SK-N-SH treated with all-trans-retinoic acid at 6 μM for 48 hours (cell line): ENCODE results near the gene S100A8.

Experiments
- ATAC-seq: fragments of 200-7000 bp; cut with Tn5 transposase; 3 replicates; pipeline ENCODE4 v1.9.1; 2020; ENCODE audit warnings: mild to moderate bottlenecking, moderate library complexity
- CSDC2 ChIP-seq: fragments of 250-450 bp; sonication (Bioruptor Pico); IDR thresholded peaks from 2 replicates; pipeline ENCODE4 v1.5.0; 2020; ENCODE audit warnings: mild to moderate bottlenecking, moderate library complexity
- CSRNP3 ChIP-seq: fragments of 250-450 bp; sonication (Bioruptor Pico); IDR thresholded peaks from 2 replicates; pipeline ENCODE4 v1.5.1; 2021; ENCODE audit warnings: mild to moderate bottlenecking, moderate library complexity
- ESRRG ChIP-seq: fragments of 250-450 bp; sonication (Bioruptor Pico); IDR thresholded peaks from 2 replicates; pipeline ENCODE4 v1.6.1; 2021; ENCODE audit warnings: mild to moderate bottlenecking
- GLIS3 ChIP-seq: fragments of 250-450 bp; sonication (Bioruptor Pico); IDR thresholded peaks from 2 replicates; pipeline ENCODE4 v1.5.0; 2020; ENCODE audit warnings: mild to moderate bottlenecking, moderate library complexity
- ISL1 ChIP-seq: fragments of 250-450 bp; sonication (Bioruptor Pico); IDR thresholded peaks from 2 replicates; pipeline ENCODE4 v2.1.2; 2022; ENCODE audit warnings: mild to moderate bottlenecking, moderate library complexity
- PATZ1 ChIP-seq: fragments of 250-450 bp; sonication (Bioruptor Pico); IDR thresholded peaks from 2 replicates; pipeline ENCODE4 v1.8.0; 2020; ENCODE audit warnings: mild to moderate bottlenecking, moderate library complexity, borderline replicate concordance
- PPARA ChIP-seq: fragments of 250-450 bp; sonication (Bioruptor Pico); IDR thresholded peaks from 2 replicates; pipeline ENCODE4 v1.5.0; 2020; ENCODE audit warnings: mild to moderate bottlenecking, borderline replicate concordance
- RARB ChIP-seq: fragments of 250-450 bp; sonication (Bioruptor Pico); IDR thresholded peaks from 2 replicates; pipeline ENCODE4 v1.8.0; 2021; ENCODE audit warnings: mild to moderate bottlenecking, moderate library complexity
- TCF4 ChIP-seq: fragments of 250-450 bp; sonication (Bioruptor Pico); IDR thresholded peaks from 2 replicates; pipeline ENCODE4 v1.8.0; 2021; ENCODE audit warnings: mild to moderate bottlenecking, moderate library complexity, borderline replicate concordance
- ZC3H10 ChIP-seq: fragments of 250-450 bp; sonication (Bioruptor Pico); IDR thresholded peaks from 2 replicates; pipeline ENCODE4 v1.5.1; 2021; ENCODE audit warnings: mild to moderate bottlenecking, moderate library complexity
- ZFP3 ChIP-seq: fragments of 250-450 bp; sonication (Bioruptor Pico); IDR thresholded peaks from 2 replicates; pipeline ENCODE4 v1.5.0; 2020; ENCODE audit warnings: mild to moderate bottlenecking, moderate library complexity
- ZFP30 ChIP-seq: fragments of 450-650 bp; formaldehyde crosslinking; IDR thresholded peaks from 2 replicates; pipeline ENCODE4 v1.5.0; 2022; ENCODE audit warnings: mild to moderate bottlenecking, moderate library complexity
- ZNF565 ChIP-seq: fragments of 450-650 bp; formaldehyde crosslinking; conservative IDR thresholded peaks from 2 replicates; pipeline ENCODE4 v1.5.0; 2020; ENCODE audit warnings: low read depth, mild to moderate bottlenecking, moderate library complexity
- ZNF70 ChIP-seq: fragments of 450-650 bp; formaldehyde crosslinking; IDR thresholded peaks from 2 replicates; pipeline ENCODE4 v1.5.0; 2020; ENCODE audit warnings: mild to moderate bottlenecking, moderate library complexity
- TF ChIP-seq, protein P1 (sequence below): fragments of 250-450 bp; sonication (Bioruptor Pico); IDR thresholded peaks from 2 replicates; pipeline ENCODE4 v1.5.0; 2020; ENCODE audit warnings: mild to moderate bottlenecking, moderate library complexity
- TF ChIP-seq, protein P2 (sequence below): fragments of 250-450 bp; sonication (Bioruptor Pico); IDR thresholded peaks from 2 replicates; pipeline ENCODE4 v1.8.0; 2021; ENCODE audit warnings: low read depth, mild to moderate bottlenecking, moderate library complexity, borderline replicate concordance

S100A8 gene

GRCh38 chr1:153396461-153396860, 5.6 kb upstream of the S100A8 start (continued):
- no peak for TF ChIP-seq ESRRG (CRISPR knock-in tag)
- TF ChIP-seq, protein P1, sequence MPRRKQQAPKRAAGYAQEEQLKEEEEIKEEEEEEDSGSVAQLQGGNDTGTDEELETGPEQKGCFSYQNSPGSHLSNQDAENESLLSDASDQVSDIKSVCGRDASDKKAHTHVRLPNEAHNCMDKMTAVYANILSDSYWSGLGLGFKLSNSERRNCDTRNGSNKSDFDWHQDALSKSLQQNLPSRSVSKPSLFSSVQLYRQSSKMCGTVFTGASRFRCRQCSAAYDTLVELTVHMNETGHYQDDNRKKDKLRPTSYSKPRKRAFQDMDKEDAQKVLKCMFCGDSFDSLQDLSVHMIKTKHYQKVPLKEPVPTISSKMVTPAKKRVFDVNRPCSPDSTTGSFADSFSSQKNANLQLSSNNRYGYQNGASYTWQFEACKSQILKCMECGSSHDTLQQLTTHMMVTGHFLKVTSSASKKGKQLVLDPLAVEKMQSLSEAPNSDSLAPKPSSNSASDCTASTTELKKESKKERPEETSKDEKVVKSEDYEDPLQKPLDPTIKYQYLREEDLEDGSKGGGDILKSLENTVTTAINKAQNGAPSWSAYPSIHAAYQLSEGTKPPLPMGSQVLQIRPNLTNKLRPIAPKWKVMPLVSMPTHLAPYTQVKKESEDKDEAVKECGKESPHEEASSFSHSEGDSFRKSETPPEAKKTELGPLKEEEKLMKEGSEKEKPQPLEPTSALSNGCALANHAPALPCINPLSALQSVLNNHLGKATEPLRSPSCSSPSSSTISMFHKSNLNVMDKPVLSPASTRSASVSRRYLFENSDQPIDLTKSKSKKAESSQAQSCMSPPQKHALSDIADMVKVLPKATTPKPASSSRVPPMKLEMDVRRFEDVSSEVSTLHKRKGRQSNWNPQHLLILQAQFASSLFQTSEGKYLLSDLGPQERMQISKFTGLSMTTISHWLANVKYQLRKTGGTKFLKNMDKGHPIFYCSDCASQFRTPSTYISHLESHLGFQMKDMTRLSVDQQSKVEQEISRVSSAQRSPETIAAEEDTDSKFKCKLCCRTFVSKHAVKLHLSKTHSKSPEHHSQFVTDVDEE (CRISPR knock-in tag): no peak
- no peak for TF ChIP-seq ZNF70
- no peak for TF ChIP-seq ZC3H10 (CRISPR knock-in tag)
- TF ChIP-seq ISL1 (CRISPR knock-in tag): no peak
- no peak for TF ChIP-seq TCF4 (CRISPR knock-in tag)

- TF ChIP-seq ZC3H10 (CRISPR knock-in tag) (no peak), ZFP30 (no peak), ZFP3 (CRISPR knock-in tag) (no peak), ZNF70 (no peak), PPARA (CRISPR knock-in tag) (no peak), CSDC2 (no peak), ESRRG (CRISPR knock-in tag) (no peak)
- ATAC-seq: no peak
Measured at GRCh38 chr1:153395776-153396175, 4.9 kb upstream of the S100A8 start.

DNA sequence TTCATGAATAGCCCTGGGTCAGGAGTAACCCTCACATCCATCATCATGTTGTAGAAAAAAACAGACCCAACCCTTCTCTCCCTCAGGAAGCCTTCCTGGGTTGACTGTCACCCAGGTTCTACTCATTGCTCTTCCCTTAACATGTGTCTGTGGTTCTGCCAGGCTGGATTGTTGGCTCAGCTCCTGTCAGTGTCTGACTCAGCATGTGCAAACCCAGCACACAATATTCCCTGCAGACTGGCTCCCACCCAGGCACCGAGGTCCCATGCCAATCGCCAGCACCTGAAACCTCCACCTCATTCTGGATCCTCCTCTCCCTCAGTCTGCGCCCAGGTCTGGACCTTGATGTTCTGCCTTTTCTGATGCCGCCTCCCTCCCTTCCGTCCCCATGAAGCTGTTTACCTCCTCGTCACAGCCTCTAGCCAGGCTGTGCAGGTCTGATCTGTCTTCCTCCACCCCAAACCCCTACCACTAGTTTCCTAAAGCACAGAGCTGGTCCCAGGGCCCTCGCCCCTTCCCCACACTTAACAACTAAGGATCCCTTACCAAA, 4.3 kb upstream of the S100A8 start:
- ATAC-seq: peak; percentile 16; the same call in 1 of the 3 replicates
- TF ChIP-seq ZNF70 (no peak), PATZ1 (CRISPR knock-in tag) (no peak), CSDC2 (no peak), ISL1 (CRISPR knock-in tag) (no peak), TCF4 (CRISPR knock-in tag) (no peak), ZNF565 (CRISPR knock-in tag) (no peak), ZFP30 (no peak), ESRRG (CRISPR knock-in tag) (no peak), GLIS3 (no peak)
- TF ChIP-seq, protein P1 (CRISPR knock-in tag): no peak
- TF ChIP-seq, protein P2, sequence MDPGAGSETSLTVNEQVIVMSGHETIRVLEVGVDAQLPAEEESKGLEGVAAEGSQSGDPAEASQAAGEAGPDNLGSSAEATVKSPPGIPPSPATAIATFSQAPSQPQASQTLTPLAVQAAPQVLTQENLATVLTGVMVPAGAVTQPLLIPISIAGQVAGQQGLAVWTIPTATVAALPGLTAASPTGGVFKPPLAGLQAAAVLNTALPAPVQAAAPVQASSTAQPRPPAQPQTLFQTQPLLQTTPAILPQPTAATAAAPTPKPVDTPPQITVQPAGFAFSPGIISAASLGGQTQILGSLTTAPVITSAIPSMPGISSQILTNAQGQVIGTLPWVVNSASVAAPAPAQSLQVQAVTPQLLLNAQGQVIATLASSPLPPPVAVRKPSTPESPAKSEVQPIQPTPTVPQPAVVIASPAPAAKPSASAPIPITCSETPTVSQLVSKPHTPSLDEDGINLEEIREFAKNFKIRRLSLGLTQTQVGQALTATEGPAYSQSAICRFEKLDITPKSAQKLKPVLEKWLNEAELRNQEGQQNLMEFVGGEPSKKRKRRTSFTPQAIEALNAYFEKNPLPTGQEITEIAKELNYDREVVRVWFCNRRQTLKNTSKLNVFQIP (CRISPR knock-in tag): no peak

DNA sequence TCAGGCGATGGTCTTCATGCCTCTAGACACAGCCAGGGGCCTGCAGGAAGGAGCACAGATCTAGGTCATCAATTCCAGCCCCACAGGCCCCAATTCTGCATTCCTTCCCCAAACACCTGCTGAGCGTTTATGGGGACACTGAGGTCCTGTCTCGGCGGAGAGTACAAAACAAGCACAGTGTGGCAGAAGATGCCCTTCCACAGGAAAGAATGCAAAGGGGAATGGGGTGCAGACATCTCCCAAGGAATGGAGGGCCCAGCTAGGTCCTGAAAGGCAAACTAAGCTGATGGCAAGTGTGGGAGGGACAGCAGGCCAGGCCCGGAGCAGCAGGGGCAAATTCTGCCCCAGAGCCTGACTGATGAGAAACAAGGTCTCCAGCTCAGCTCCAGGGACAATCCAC, 3.5 kb upstream of the S100A8 start:
- TF ChIP-seq ZFP3 (CRISPR knock-in tag) (no peak), RARB (CRISPR knock-in tag) (no peak), ZNF565 (CRISPR knock-in tag) (no peak), CSRNP3 (CRISPR knock-in tag) (no peak)
- ATAC-seq: no peak
